ENCODE measurements around the gene KLF4. TPM values are rescaled to one million over a fixed set of nuclear protein-coding genes. Genes with fewer than 3 reads are reported as not detected.

The KLF4 gene
- total RNA-seq, 4 donors from 2014 or later: 43.6 to 72.0 (median 52.3) TPM

DNA sequence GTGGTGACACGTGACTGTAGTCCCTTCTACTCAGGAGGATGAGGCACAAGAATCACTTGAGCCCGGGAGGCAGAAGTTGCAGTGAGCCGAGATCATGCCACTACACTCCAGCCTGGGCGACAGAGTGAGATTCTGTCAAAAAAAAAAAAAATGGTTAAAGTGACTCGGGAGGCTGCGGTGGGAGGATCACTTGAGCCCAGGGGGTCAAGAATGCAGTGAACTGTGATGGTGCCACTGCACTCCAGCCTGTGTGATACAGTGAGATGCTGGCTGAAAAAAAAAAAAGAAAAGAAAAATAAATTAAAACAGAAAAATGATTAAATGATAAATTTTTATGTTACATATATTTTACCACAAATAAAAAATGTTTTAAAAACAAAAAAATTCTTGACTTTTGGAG, 51.9 kb downstream of the KLF4 start:
- no peak overlapping the region for H3K4me3 ChIP-seq
- no peaks in the 10 kb centered on the region for H3K9me3 ChIP-seq
- no peak for TF ChIP-seq POLR2A (IDR thresholded peaks at IDR 0.05)
- no peak for TF ChIP-seq POLR2AphosphoS5 (IDR thresholded peaks at IDR 0.05)
- TF ChIP-seq EP300 (IDR thresholded peaks at IDR 0.05): no peak
- TF ChIP-seq CTCF (IDR thresholded peaks at IDR 0.05): no peak
- H3K4me1 ChIP-seq: no peaks in the 10 kb centered on the region
- WGBS, 2 donors (ENCODE audit: low coverage in 1 of 2): 71 to 73% methylated on average over 4 to 5 of the region's 6 CpGs
- H3K27me3 ChIP-seq: no peaks in the 10 kb centered on the region
- ATAC-seq: no peak
- H3K36me3 ChIP-seq: no peaks in the 10 kb centered on the region
- H3K27ac ChIP-seq: no peak overlapping the region

GRCh38 chr9:107435415-107435814, 54.2 kb downstream of the KLF4 start:
- no peaks in the 10 kb centered on the region for H3K9me3 ChIP-seq
- H3K36me3 ChIP-seq: no peaks in the 10 kb centered on the region
- H3K27ac ChIP-seq: no peak overlapping the region
- no peak for TF ChIP-seq CTCF (IDR thresholded peaks at IDR 0.05)
- no peak for TF ChIP-seq POLR2AphosphoS5 (IDR thresholded peaks at IDR 0.05)
- no peak for TF ChIP-seq EP300 (IDR thresholded peaks at IDR 0.05)
- no peak for TF ChIP-seq POLR2A (IDR thresholded peaks at IDR 0.05)
- no peak overlapping the region for H3K4me3 ChIP-seq
- no peak for ATAC-seq
- 88% methylated on average over 1 of the region's 1 CpG; no CpG with 5 or more reads in 1 of the 2 donors for WGBS, 2 donors (ENCODE audit: low coverage in 1 of 2)
- no peaks in the 10 kb centered on the region for H3K4me1 ChIP-seq
- H3K27me3 ChIP-seq: no peaks in the 10 kb centered on the region

Small RNA genes within 50 kb of the gene (small RNA-seq; reads per million reads assigned to genes)
- 0 reads per million in 4 donors for gene HMGN2P32
- 0 reads per million in 4 donors for gene RNU6-492P

Other genes with a start within 250 kb of the KLF4 start
- gene RAD23B, start 206.5 kb downstream of the KLF4 start, total RNA-seq: 10 to 100 TPM; 64.3 to 96.5 (median 80.7) TPM

All from gastroesophageal sphincter (tissue), 4 donors.